Glutamatergic neuron (in vitro differentiated cells): Measurements from ENCODE around the gene CENPM. TPM values are rescaled to one million over a fixed set of nuclear protein-coding genes. Genes with fewer than 3 reads are reported as not detected.

Experiments
- DNase-seq: peaks from one replicate; pipeline ENCODE4 v3.0.0; 2022
- H3K27ac Mint-ChIP-seq: one replicate; pipeline ENCODE4 v1.8.0; 2020; ENCODE audit warnings: mild to moderate bottlenecking, mixed read lengths, inconsistent platforms; ENCODE audit not compliant: unreplicated experiment
- H3K27me3 Mint-ChIP-seq: one replicate; pipeline ENCODE4 v1.8.0; 2020; ENCODE audit warnings: mild to moderate bottlenecking, moderate library complexity, mixed read lengths, inconsistent platforms; ENCODE audit not compliant: unreplicated experiment
- H3K36me3 Mint-ChIP-seq: one replicate; pipeline ENCODE4 v1.8.0; 2020; ENCODE audit warnings: mild to moderate bottlenecking, mixed read lengths, inconsistent platforms; ENCODE audit not compliant: unreplicated experiment
- H3K4me1 Mint-ChIP-seq: one replicate; pipeline ENCODE4 v1.8.0; 2020; ENCODE audit warnings: mild to moderate bottlenecking, low read depth, mixed read lengths, inconsistent platforms; ENCODE audit not compliant: unreplicated experiment
- H3K4me3 Mint-ChIP-seq: one replicate; pipeline ENCODE4 v1.8.0; 2020; ENCODE audit warnings: mild to moderate bottlenecking, mixed read lengths, inconsistent platforms; ENCODE audit not compliant: unreplicated experiment
- H3K9me3 Mint-ChIP-seq: one replicate; pipeline ENCODE4 v1.8.0; 2020; ENCODE audit warnings: mild to moderate bottlenecking, moderate library complexity, mixed read lengths, inconsistent platforms; ENCODE audit not compliant: unreplicated experiment
- long read RNA-seq: library from polyadenylated mRNA; unstranded; transcript quantifications from one replicate; pipeline ENCODE4 v2.0.0, GENCODE V29; 2020; ENCODE audit not compliant: unreplicated experiment
- total RNA-seq: library from RNA; stranded (reverse); fragmentation: NEBNext Ultra II Directional; extraction: Animal tissue kit (Norgen Biotek cat#: 25700); gene quantifications from one replicate; pipeline ENCODE4 v1.2.1, GENCODE V29; 2021; ENCODE audit not compliant: unreplicated experiment
- TF ChIP-seq, protein P1 (sequence below): fragments of 200-600 bp; sonication (generic); IDR thresholded peaks from one replicate; pipeline ENCODE4 v1.5.0; 2021; ENCODE audit not compliant: partially characterized antibody, unreplicated experiment

CENPM gene, protein sequence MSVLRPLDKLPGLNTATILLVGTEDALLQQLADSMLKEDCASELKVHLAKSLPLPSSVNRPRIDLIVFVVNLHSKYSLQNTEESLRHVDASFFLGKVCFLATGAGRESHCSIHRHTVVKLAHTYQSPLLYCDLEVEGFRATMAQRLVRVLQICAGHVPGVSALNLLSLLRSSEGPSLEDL
- total RNA-seq, result 3.4 TPM
- long read RNA-seq, partial matches to known transcripts, result 0 of 1 reads
- long read RNA-seq, other reads (novel, unspliced or antisense), result 0 of 1 reads

DNA sequence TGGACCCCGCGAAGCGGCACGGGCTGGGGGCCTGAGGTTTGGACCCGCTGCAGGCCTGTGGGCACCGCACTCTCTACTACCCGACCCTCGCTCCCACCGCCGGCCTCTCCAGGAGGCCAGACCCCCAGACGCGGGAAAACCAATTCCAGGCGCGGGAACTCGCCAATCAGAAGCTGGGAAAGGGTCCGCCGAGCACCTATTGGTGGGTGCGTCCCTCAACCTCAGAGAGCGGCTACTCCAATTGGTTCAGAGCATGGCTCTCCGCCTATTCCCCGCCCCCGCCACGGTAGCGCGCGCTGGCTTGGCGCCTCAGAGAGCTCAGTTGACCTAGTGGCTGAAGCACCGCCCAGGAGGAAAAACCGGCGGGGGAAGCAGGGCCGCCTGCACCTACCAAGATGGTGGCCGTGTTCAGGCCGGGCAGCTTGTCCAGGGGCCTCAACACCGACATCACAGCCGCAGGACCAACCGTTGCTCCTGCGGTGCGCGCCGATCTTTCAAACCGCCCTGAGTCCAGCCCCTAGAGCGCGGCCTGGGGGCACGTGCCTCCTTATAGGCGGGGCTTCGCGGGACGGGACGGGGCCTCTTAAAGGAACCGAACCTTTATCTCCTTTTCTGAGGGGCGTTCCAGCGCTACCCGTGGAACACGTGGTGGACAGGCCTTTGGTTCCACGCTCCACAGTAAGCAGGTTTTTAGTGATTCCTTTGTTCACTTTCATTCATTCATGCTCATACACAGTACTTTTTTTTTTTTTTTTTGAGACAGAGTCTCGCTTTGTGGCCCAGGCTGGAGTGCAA lies at the start of gene CENPM:
TSS of gene CENPM (minus strand) at position 524 of the 795 bp plus-strand sequence. CDS start at position 448, 76 bp downstream.
- H3K4me3 Mint-ChIP-seq, result peak within 1 kb of the TSS; percentile 85
- H3K36me3 Mint-ChIP-seq, result no peaks in the 10 kb centered on the region
- H3K27me3 Mint-ChIP-seq, result peaks cover 3% of the 10 kb centered on the region
- TF ChIP-seq, protein P1, sequence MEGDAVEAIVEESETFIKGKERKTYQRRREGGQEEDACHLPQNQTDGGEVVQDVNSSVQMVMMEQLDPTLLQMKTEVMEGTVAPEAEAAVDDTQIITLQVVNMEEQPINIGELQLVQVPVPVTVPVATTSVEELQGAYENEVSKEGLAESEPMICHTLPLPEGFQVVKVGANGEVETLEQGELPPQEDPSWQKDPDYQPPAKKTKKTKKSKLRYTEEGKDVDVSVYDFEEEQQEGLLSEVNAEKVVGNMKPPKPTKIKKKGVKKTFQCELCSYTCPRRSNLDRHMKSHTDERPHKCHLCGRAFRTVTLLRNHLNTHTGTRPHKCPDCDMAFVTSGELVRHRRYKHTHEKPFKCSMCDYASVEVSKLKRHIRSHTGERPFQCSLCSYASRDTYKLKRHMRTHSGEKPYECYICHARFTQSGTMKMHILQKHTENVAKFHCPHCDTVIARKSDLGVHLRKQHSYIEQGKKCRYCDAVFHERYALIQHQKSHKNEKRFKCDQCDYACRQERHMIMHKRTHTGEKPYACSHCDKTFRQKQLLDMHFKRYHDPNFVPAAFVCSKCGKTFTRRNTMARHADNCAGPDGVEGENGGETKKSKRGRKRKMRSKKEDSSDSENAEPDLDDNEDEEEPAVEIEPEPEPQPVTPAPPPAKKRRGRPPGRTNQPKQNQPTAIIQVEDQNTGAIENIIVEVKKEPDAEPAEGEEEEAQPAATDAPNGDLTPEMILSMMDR, result no peak
- peaks cover 8% of the 10 kb centered on the region for H3K4me1 Mint-ChIP-seq
- H3K27ac Mint-ChIP-seq, result peak within 1 kb of the TSS; percentile 43
- DNase-seq, result peak; percentile 94
- peaks cover 6% of the 10 kb centered on the region for H3K9me3 Mint-ChIP-seq

DNA sequence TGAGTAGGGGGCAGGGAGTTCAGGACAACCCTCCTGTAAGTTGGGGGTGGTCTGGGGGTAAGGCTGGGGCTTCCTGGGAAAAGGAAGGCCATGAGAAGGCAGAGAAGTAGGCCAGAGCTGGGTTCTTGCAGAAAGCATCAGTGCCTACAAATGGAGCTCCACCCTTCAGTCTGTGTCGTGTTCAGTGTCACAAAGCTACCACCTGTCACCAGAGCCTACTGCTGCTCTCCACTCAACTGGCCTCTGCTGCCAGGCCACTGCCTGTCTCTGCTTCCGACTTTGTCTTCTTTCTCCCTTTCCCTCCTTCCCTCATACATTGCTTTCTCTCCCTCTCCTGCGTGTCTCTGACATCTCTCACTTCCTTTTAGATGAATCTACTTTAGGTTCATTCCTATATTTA lies 48.3 kb upstream of the CENPM start:
- Mint-ChIP-seq H3K9me3 (no peaks in the 10 kb centered on the region), H3K27ac (no peak overlapping the region), H3K4me3 (no peak overlapping the region), H3K36me3 (peaks cover 11% of the 10 kb centered on the region), H3K27me3 (peaks cover 7% of the 10 kb centered on the region), H3K4me1 (peaks cover 5% of the 10 kb centered on the region)
- TF ChIP-seq, protein P1, result no peak
- no peak for DNase-seq

DNA sequence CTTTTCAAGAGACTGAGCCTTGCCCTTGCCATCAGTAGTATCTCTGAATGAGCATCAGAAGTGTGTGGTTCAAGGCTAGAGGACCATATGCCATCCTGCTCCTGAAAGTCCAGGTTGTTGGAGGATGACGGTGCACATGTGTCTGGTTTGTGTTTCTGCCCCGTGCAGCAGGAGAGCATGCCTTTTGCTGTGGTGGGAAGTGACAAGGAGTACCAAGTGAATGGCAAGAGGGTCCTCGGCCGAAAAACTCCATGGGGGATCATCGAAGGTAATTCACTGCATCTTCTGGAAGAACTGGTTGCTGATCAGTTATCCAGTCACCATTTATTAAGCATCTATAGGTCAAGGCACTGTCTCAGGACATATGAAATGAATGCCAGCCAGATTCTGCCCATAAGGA lies 45.5 kb upstream of the CENPM start:
- peaks cover 12% of the 10 kb centered on the region for H3K27me3 Mint-ChIP-seq
- no peak overlapping the region for H3K4me3 Mint-ChIP-seq
- TF ChIP-seq, protein P1, result no peak
- peaks cover 5% of the 10 kb centered on the region for H3K4me1 Mint-ChIP-seq
- no peak overlapping the region for H3K27ac Mint-ChIP-seq
- peaks cover 21% of the 10 kb centered on the region for H3K36me3 Mint-ChIP-seq
- DNase-seq, result no peak
- no peaks in the 10 kb centered on the region for H3K9me3 Mint-ChIP-seq

DNA sequence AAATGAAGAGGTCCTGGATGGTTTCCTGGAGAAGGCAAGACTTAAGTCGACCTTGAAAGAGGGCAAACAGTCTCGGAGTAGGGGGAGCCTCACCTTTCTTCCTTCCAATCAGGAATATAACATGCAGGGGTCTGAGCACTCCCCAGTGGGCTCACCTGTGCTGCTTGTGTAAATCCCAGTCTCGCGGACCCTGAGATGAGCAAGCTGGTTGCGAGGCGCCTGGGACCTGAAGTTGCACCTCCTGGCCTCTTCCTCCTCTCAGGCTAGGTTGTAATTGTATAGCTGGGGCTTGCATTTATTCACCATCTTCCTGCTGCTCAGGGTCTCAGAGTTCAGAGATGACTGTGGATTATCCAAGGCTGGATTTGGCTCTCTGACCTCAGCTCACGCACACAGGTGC lies 44.2 kb upstream of the CENPM start:
- TF ChIP-seq, protein P1, result no peak
- DNase-seq, result no peak
- peaks cover 24% of the 10 kb centered on the region for H3K36me3 Mint-ChIP-seq
- peaks cover 3% of the 10 kb centered on the region for H3K4me1 Mint-ChIP-seq
- H3K27me3 Mint-ChIP-seq, result peaks cover 12% of the 10 kb centered on the region
- H3K27ac Mint-ChIP-seq, result no peak overlapping the region
- no peaks in the 10 kb centered on the region for H3K9me3 Mint-ChIP-seq
- no peak overlapping the region for H3K4me3 Mint-ChIP-seq

DNA sequence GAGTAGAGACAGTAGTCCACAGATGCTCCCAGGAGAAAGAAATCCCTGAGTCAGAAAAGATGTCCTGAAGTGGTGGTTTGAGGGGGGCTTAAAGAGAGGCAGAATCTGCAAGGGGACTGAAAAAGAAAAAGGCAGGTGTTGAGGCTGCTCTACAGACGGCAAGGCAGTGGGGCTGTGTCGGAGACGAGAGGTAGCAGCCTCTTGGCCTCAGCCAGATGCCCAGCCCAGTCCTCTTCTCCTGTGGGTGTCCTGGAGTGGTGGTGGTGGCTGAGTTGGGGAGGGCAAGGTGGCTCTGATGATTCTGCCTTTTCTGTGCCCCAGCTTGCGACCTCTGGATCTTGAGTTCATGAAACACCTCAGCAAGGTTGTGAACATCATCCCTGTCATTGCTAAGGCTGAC lies 42.3 kb upstream of the CENPM start:
- H3K27me3 Mint-ChIP-seq, result peaks cover 8% of the 10 kb centered on the region
- TF ChIP-seq, protein P1, result no peak
- H3K27ac Mint-ChIP-seq, result no peak overlapping the region
- DNase-seq, result no peak
- peaks cover 24% of the 10 kb centered on the region for H3K36me3 Mint-ChIP-seq
- no peak overlapping the region for H3K4me3 Mint-ChIP-seq
- no peaks in the 10 kb centered on the region for H3K4me1 Mint-ChIP-seq
- no peaks in the 10 kb centered on the region for H3K9me3 Mint-ChIP-seq
